ENCODE measurements around the gene MYH10.

GRCh38 chr17:8610558-8610957 is 20.0 kb downstream of the MYH10 start:
- no peak for TF ChIP-seq CTCF (IDR thresholded peaks at IDR 0.05; ENCODE audit: borderline replicate concordance, extremely low read depth, low read length, poor library complexity, severe bottlenecking)
- TF ChIP-seq EZH2 (IDR thresholded peaks at IDR 0.05; ENCODE audit: borderline replicate concordance, low read depth, low read length, severe bottlenecking) = no peak

Measured in DND-41 (cell line).